HEK293 (cell line): ENCODE measurements around the gene MAPRE2.

ENCODE experiments used
- CTCF ChIA-PET: fragments of 350-600 bp; formaldehyde crosslinking; extraction: SDS; loops from one replicate; lab custom pipeline; 2021; ENCODE audit warnings: antibody characterized with exemption; lab: Yijun Ruan, JAX
- POLR2A ChIA-PET: fragments of 300-600 bp; formaldehyde crosslinking; extraction: SDS; loops from one replicate; lab custom pipeline; 2020; ENCODE audit warnings: antibody characterized with exemption, inconsistent platforms; lab: Yijun Ruan, JAX
- H3K27ac ChIP-seq: fragments of 200-500 bp; sonication (Bioruptor generic); 2 replicates; pipeline ENCODE4 v1.5.1; 2014; ENCODE audit warnings: low read depth, low read length, control low read depth, inconsistent platforms; ENCODE audit errors: extremely low read depth
- H3K36me3 ChIP-seq, 2 experiments: fragments of 200-500 bp in 1 of 2; sonication (Bioruptor generic) in 1 of 2; 1 replicate in 1 of 2; 2 replicates in 1 of 2; pipeline ENCODE4 v1.5.1; 2014 to 2017; ENCODE audit warnings: inconsistent platforms in 2 of 2, low read length in 2 of 2; ENCODE audit not compliant: control insufficient read depth in 2 of 2, insufficient read depth in 1 of 2
- H3K4me1 ChIP-seq: fragments of 200-500 bp; sonication (Bioruptor generic); 2 replicates; pipeline ENCODE4 v1.5.1; 2014; ENCODE audit warnings: mild to moderate bottlenecking, low read length, inconsistent platforms; ENCODE audit not compliant: control insufficient read depth, insufficient read depth
- H3K4me3 ChIP-seq: 2 replicates; pipeline ENCODE4 v1.5.1; 2011; ENCODE audit warnings: low read depth, mild to moderate bottlenecking, control low read depth, low read length, moderate library complexity
- H3K9me3 ChIP-seq: fragments of 200-500 bp; sonication (Bioruptor generic); 2 replicates; pipeline ENCODE4 v1.5.1; 2014; ENCODE audit warnings: low read depth, low read length, inconsistent platforms; ENCODE audit not compliant: control insufficient read depth, insufficient read depth
- CTCF ChIP-seq: fragments of 450-650 bp; formaldehyde crosslinking; IDR thresholded peaks from 2 replicates; pipeline ENCODE4 v1.5.1; 2016; ENCODE audit warnings: missing biosample characterization, missing genetic modification characterization
- GLI4 ChIP-seq: fragments of 450-650 bp; formaldehyde crosslinking; IDR thresholded peaks from 2 replicates; pipeline ENCODE4 v1.5.1; 2016; ENCODE audit warnings: missing biosample characterization, missing genetic modification characterization
- KLF1 ChIP-seq: fragments of 450-650 bp; formaldehyde crosslinking; IDR thresholded peaks from 2 replicates; pipeline ENCODE4 v1.5.1; 2016; ENCODE audit warnings: missing biosample characterization, missing genetic modification characterization
- KLF9 ChIP-seq: fragments of 450-650 bp; formaldehyde crosslinking; IDR thresholded peaks from 2 replicates; pipeline ENCODE4 v1.5.1; 2016; ENCODE audit warnings: missing biosample characterization, missing genetic modification characterization, low read depth
- MYNN ChIP-seq: fragments of 450-650 bp; formaldehyde crosslinking; IDR thresholded peaks from 2 replicates; pipeline ENCODE4 v1.5.1; 2016; ENCODE audit warnings: missing biosample characterization, missing genetic modification characterization, borderline replicate concordance
- ZBTB1 ChIP-seq: fragments of 450-650 bp; formaldehyde crosslinking; IDR thresholded peaks from 2 replicates; pipeline ENCODE4 v1.5.1; 2016; ENCODE audit warnings: missing biosample characterization, missing genetic modification characterization
- ZBTB10 ChIP-seq: fragments of 450-650 bp; formaldehyde crosslinking; IDR thresholded peaks from 2 replicates; pipeline ENCODE4 v1.5.1; 2016; ENCODE audit warnings: missing biosample characterization, missing genetic modification characterization
- ZFP37 ChIP-seq: fragments of 450-650 bp; formaldehyde crosslinking; IDR thresholded peaks from 2 replicates; pipeline ENCODE4 v1.5.1; 2016; ENCODE audit warnings: missing biosample characterization, missing genetic modification characterization
- ZNF121 ChIP-seq: fragments of 450-650 bp; formaldehyde crosslinking; IDR thresholded peaks from 2 replicates; pipeline ENCODE4 v1.5.1; 2016; ENCODE audit warnings: missing biosample characterization, missing genetic modification characterization
- ZNF16 ChIP-seq: fragments of 450-650 bp; formaldehyde crosslinking; IDR thresholded peaks from 2 replicates; pipeline ENCODE4 v1.5.1; 2016; ENCODE audit warnings: low read depth, missing biosample characterization, missing genetic modification characterization
- ZNF223 ChIP-seq: fragments of 450-650 bp; formaldehyde crosslinking; IDR thresholded peaks from 2 replicates; pipeline ENCODE4 v1.5.1; 2016; ENCODE audit warnings: missing biosample characterization, missing genetic modification characterization
- ZNF311 ChIP-seq: fragments of 450-650 bp; formaldehyde crosslinking; IDR thresholded peaks from 2 replicates; pipeline ENCODE4 v1.5.1; 2017; ENCODE audit warnings: missing biosample characterization, missing genetic modification characterization, borderline replicate concordance
- ZNF362 ChIP-seq: fragments of 450-650 bp; formaldehyde crosslinking; IDR thresholded peaks from 2 replicates; pipeline ENCODE4 v1.5.1; 2016; ENCODE audit warnings: missing biosample characterization, missing genetic modification characterization
- ZNF48 ChIP-seq: fragments of 450-650 bp; formaldehyde crosslinking; IDR thresholded peaks from 2 replicates; pipeline ENCODE4 v1.5.1; 2016; ENCODE audit warnings: missing biosample characterization, missing genetic modification characterization
- ZNF549 ChIP-seq: fragments of 450-650 bp; IDR thresholded peaks from 2 replicates; pipeline ENCODE4 v1.5.1; 2018; ENCODE audit warnings: missing biosample characterization, missing genetic modification characterization, mild to moderate bottlenecking, inconsistent platforms, moderate library complexity
- ZNF626 ChIP-seq: fragments of 450-650 bp; sonication (Bioruptor Pico); formaldehyde crosslinking; IDR thresholded peaks from 2 replicates; pipeline ENCODE4 v1.5.1; 2018; ENCODE audit warnings: missing biosample characterization, missing genetic modification characterization, inconsistent platforms
- ZNF654 ChIP-seq: fragments of 450-650 bp; formaldehyde crosslinking; IDR thresholded peaks from 2 replicates; pipeline ENCODE4 v1.5.1; 2016; ENCODE audit warnings: low read depth, missing biosample characterization, missing genetic modification characterization
- ZNF658 ChIP-seq: fragments of 450-650 bp; formaldehyde crosslinking; IDR thresholded peaks from 2 replicates; pipeline ENCODE4; 2016; ENCODE audit warnings: missing biosample characterization, missing genetic modification characterization
- ZNF791 ChIP-seq: fragments of 450-650 bp; formaldehyde crosslinking; IDR thresholded peaks from 2 replicates; pipeline ENCODE4 v1.5.1; 2016; ENCODE audit warnings: missing biosample characterization, missing genetic modification characterization
- ZNF837 ChIP-seq: fragments of 450-650 bp; formaldehyde crosslinking; IDR thresholded peaks from 2 replicates; pipeline ENCODE4 v1.5.1; 2016; ENCODE audit warnings: missing biosample characterization, missing genetic modification characterization
- ZSCAN18 ChIP-seq: fragments of 450-650 bp; formaldehyde crosslinking; IDR thresholded peaks from 2 replicates; pipeline ENCODE4 v1.5.1; 2016; ENCODE audit warnings: missing biosample characterization, missing genetic modification characterization

MAPRE2 gene

GRCh38 chr18:35088921-35089320, 47.7 kb downstream of the MAPRE2 start:
- POLR2A ChIA-PET = no interaction called here

GRCh38 chr18:35089382-35089781, 48.2 kb downstream of the MAPRE2 start:
- Histone ChIP-seq H3K9me3 (no peaks in the 10 kb centered on the region), H3K36me3 (no peaks in the 10 kb centered on the region), H3K4me3 (no peak overlapping the region), H3K27ac (no peak overlapping the region), H3K4me1 (no peaks in the 10 kb centered on the region)
- CTCF ChIA-PET = no interaction called here
- no peak for TF ChIP-seq ZNF311
- POLR2A ChIA-PET = no interaction called here

More at GRCh38 chr18:35088921-35089320, 47.7 kb downstream of the MAPRE2 start:
- H3K27ac ChIP-seq = no peak overlapping the region
- CTCF ChIA-PET = no interaction called here
- no peaks in the 10 kb centered on the region for H3K4me1 ChIP-seq
- H3K36me3 ChIP-seq = no peaks in the 10 kb centered on the region
- no peaks in the 10 kb centered on the region for H3K9me3 ChIP-seq
- TF ChIP-seq ZNF549 (tag by site-specific recombination) (no peak), ZNF48 (tag by site-specific recombination) (no peak), ZBTB1 (tag by site-specific recombination) (no peak), ZNF16 (no peak), ZNF654 (tag by site-specific recombination) (no peak)
- no peak overlapping the region for H3K4me3 ChIP-seq

- H3K4me1 ChIP-seq = no peaks in the 10 kb centered on the region
These were observed 48.8 kb downstream of the MAPRE2 start for GRCh38 chr18:35089891-35090550.

GRCh38 chr18:35091841-35092240, 50.6 kb downstream of the MAPRE2 start:
- POLR2A ChIA-PET = no interaction called here
- Histone ChIP-seq H3K4me3 (no peak overlapping the region), H3K36me3 (no peaks in the 10 kb centered on the region), H3K9me3 (no peaks in the 10 kb centered on the region), H3K27ac (no peak overlapping the region), H3K4me1 (no peaks in the 10 kb centered on the region)
- CTCF ChIA-PET = no interaction called here
- TF ChIP-seq CTCF = no peak
- no peak for TF ChIP-seq ZBTB10
- no peak for TF ChIP-seq ZNF362 (tag by site-specific recombination)
- no peak for TF ChIP-seq ZNF837 (tag by site-specific recombination)
- no peak for TF ChIP-seq GLI4
- TF ChIP-seq ZSCAN18 (tag by site-specific recombination) = no peak

More at GRCh38 chr18:35089891-35090550, 48.8 kb downstream of the MAPRE2 start:
- no peak for TF ChIP-seq ZNF658 (tag by site-specific recombination)
- TF ChIP-seq ZFP37 (tag by site-specific recombination) = no peak
- TF ChIP-seq GLI4 = no peak
- no peak for TF ChIP-seq MYNN (tag by site-specific recombination)
- no peak for TF ChIP-seq ZNF626
- TF ChIP-seq ZNF16 = no peak
- no peak for TF ChIP-seq KLF9 (tag by site-specific recombination)
- TF ChIP-seq KLF1 = no peak
- no peak for TF ChIP-seq ZNF121
- TF ChIP-seq ZNF223 = no peak
- TF ChIP-seq CTCF = no peak
- TF ChIP-seq ZNF791 (tag by site-specific recombination) = no peak
- H3K4me3 ChIP-seq = no peak overlapping the region
- H3K27ac ChIP-seq = no peak overlapping the region
- POLR2A ChIA-PET = no interaction called here
- no peaks in the 10 kb centered on the region for H3K36me3 ChIP-seq
- H3K9me3 ChIP-seq = no peaks in the 10 kb centered on the region
- CTCF ChIA-PET = no interaction called here
